Keratinocyte (primary cell): ENCODE results near the gene ANKRD55. TPM values are rescaled to one million over a fixed set of nuclear protein-coding genes. Genes with fewer than 3 reads are reported as not detected.

Experiments used
- DNase-seq: peaks from one replicate; pipeline ENCODE4 v3.0.0-alpha.2; 2011; ENCODE audit warnings: low read depth, missing footprints, low spot score
- FAIRE-seq: peaks from 2 replicates; lab custom pipeline; 2011; peaks lifted over from hg19 to GRCh38; lab: Jason Lieb, UNC
- H2AFZ ChIP-seq: 2 replicates; pipeline ENCODE4 v1.6.0; 2012; ENCODE audit warnings: low read length, control low read depth, inconsistent platforms; ENCODE audit not compliant: control insufficient read depth
- H3K27ac ChIP-seq: 2 replicates; pipeline ENCODE4 v1.5.1; 2011; ENCODE audit warnings: low read length; ENCODE audit not compliant: control insufficient read depth, insufficient read depth
- H3K27me3 ChIP-seq: 3 replicates; pipeline ENCODE4 v1.6.0; 2011; ENCODE audit warnings: low read length; ENCODE audit not compliant: control insufficient read depth, insufficient read depth; ENCODE audit errors: extremely low read depth
- H3K36me3 ChIP-seq, 2 experiments: 2 replicates in 1 of 2; 3 replicates in 1 of 2; pipeline ENCODE4 v1.5.1; 2011; ENCODE audit warnings: low read length in 2 of 2, mild to moderate bottlenecking in 1 of 2; ENCODE audit not compliant: control insufficient read depth in 2 of 2, insufficient read depth in 2 of 2; ENCODE audit errors: extremely low read depth in 1 of 2
- H3K4me1 ChIP-seq: 3 replicates; pipeline ENCODE4 v1.5.1; 2011; ENCODE audit warnings: low read length; ENCODE audit not compliant: control insufficient read depth, insufficient read depth; ENCODE audit errors: extremely low read depth
- H3K4me2 ChIP-seq: 3 replicates; pipeline ENCODE4 v1.6.0; 2011; ENCODE audit warnings: low read depth, low read length; ENCODE audit not compliant: control insufficient read depth, insufficient read depth; ENCODE audit errors: extremely low read depth
- H3K4me3 ChIP-seq, 3 experiments: fragments of 200-600 bp in 1 of 3; sonication (generic) in 1 of 3; 2 replicates in 2 of 3; 3 replicates in 1 of 3; pipeline ENCODE4 v1.5.1; 2011 to 2016; ENCODE audit warnings: low read length in 3 of 3, mild to moderate bottlenecking in 3 of 3, control low read depth in 2 of 3, inconsistent platforms in 1 of 3, low read depth in 1 of 3, mixed read lengths in 1 of 3, mixed run types in 1 of 3, moderate library complexity in 1 of 3; ENCODE audit not compliant: control insufficient read depth in 2 of 3, insufficient read depth in 2 of 3; ENCODE audit errors: extremely low read depth in 1 of 3
- H3K79me2 ChIP-seq: 2 replicates; pipeline ENCODE4 v1.6.0; 2012; ENCODE audit warnings: low read length; ENCODE audit not compliant: control insufficient read depth, insufficient read depth
- H3K9ac ChIP-seq: 3 replicates; pipeline ENCODE4 v1.6.0; 2011; ENCODE audit warnings: low read length; ENCODE audit not compliant: control insufficient read depth, insufficient read depth; ENCODE audit errors: extremely low read depth
- H3K9me1 ChIP-seq: 3 replicates; pipeline ENCODE4 v1.6.0; 2011; ENCODE audit warnings: low read length; ENCODE audit not compliant: control insufficient read depth, insufficient read depth; ENCODE audit errors: extremely low read depth
- H3K9me3 ChIP-seq: 2 replicates; pipeline ENCODE4 v1.5.1; 2012; ENCODE audit warnings: low read depth, low read length; ENCODE audit not compliant: control insufficient read depth
- H4K20me1 ChIP-seq: 3 replicates; pipeline ENCODE4 v1.6.0; 2011; ENCODE audit warnings: low read length; ENCODE audit not compliant: control insufficient read depth, insufficient read depth; ENCODE audit errors: extremely low read depth
- EZH2 ChIP-seq: IDR thresholded peaks from one replicate; pipeline ENCODE4 v1.6.1; 2012; ENCODE audit warnings: inconsistent platforms, mild to moderate bottlenecking, low read length, moderate library complexity
- dilution Hi-C: fragments of 300-500 bp; cut with MboI; formaldehyde crosslinking; loops from one replicate; pipeline ENCODE4 v1.7.0; 2020; ENCODE audit warnings: low sequenced_read_pairs; ENCODE audit not compliant: extremely low pct_ligation_motif_present
- polyA plus RNA-seq, 5 experiments: library from polyadenylated mRNA; depleted of rRNA in 3 of 5; stranded (reverse) in 3 of 5; stranded (forward) in 1 of 5; unstranded in 1 of 5; fragments of >200 nt; gene quantifications; 1 replicate in 1 of 5; 2 replicates in 3 of 5; 3 replicates in 1 of 5; pipeline versions ENCODE4 v1.2.1 to v1.2.3, GENCODE V29; 2011 to 2012; ENCODE audit warnings: missing spikeins in 2 of 5, low read depth in 1 of 5, low replicate concordance in 1 of 5
- TF ChIP-seq, protein P1 (sequence below), 3 experiments: IDR thresholded peaks in 1 of 3; conservative IDR thresholded peaks in 1 of 3; optimal IDR thresholded peaks in 1 of 3; 2 replicates in 2 of 3; 3 replicates in 1 of 3; pipeline versions ENCODE3 to v1.5.1; 2011; ENCODE audit warnings: low read length in 3 of 3, mild to moderate bottlenecking in 3 of 3, moderate library complexity in 2 of 3, control low read depth in 1 of 3, inconsistent platforms in 1 of 3; ENCODE audit not compliant: insufficient read depth in 2 of 3; ENCODE audit errors: extremely low read depth in 1 of 3

Gene ANKRD55
- polyA plus RNA-seq, 1 donor (not counting 4 experiments of a cell fraction or from before 2014, with no cell fraction given) = not detected

DNA sequence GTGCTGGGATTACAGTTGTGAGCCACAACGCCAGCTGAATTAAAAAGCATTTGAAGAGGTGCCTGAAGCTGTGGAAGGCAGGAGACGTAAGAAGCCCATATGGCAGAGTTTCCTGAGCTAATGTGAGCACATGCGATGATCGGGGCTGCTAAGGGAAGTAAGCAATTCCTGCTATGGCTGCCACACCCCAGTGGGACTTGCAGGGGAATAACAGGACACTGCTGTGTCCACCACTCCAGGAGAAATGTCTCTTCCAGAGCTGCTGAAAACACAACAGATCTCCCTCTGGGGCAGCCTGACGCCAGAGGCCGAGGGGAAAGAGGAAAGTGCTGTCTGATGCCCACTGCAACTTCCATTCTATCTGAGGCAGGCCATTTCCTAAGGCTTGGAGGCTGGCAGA is 46.2 kb upstream of the ANKRD55 start:
- Histone ChIP-seq H3K36me3 (no peaks in the 10 kb centered on the region), H4K20me1 (no peaks in the 10 kb centered on the region), H3K27me3 (no peaks in the 10 kb centered on the region), H3K27ac (no peak overlapping the region), H3K4me2 (no peak overlapping the region), H3K4me3 (no peak overlapping the region), H2AFZ (no peak overlapping the region), H3K9me1 (no peaks in the 10 kb centered on the region), H3K4me1 (peaks cover 10% of the 10 kb centered on the region), H3K9me3 (no peaks in the 10 kb centered on the region), H3K9ac (no peak overlapping the region), H3K79me2 (no peaks in the 10 kb centered on the region)
- FAIRE-seq = no peak
- TF ChIP-seq EZH2 = no peak
- TF ChIP-seq, protein P1, sequence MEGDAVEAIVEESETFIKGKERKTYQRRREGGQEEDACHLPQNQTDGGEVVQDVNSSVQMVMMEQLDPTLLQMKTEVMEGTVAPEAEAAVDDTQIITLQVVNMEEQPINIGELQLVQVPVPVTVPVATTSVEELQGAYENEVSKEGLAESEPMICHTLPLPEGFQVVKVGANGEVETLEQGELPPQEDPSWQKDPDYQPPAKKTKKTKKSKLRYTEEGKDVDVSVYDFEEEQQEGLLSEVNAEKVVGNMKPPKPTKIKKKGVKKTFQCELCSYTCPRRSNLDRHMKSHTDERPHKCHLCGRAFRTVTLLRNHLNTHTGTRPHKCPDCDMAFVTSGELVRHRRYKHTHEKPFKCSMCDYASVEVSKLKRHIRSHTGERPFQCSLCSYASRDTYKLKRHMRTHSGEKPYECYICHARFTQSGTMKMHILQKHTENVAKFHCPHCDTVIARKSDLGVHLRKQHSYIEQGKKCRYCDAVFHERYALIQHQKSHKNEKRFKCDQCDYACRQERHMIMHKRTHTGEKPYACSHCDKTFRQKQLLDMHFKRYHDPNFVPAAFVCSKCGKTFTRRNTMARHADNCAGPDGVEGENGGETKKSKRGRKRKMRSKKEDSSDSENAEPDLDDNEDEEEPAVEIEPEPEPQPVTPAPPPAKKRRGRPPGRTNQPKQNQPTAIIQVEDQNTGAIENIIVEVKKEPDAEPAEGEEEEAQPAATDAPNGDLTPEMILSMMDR (optimal IDR thresholded peaks at IDR 0.05 in 1 of 3, IDR thresholded peaks at IDR 0.05 in 1 of 3, conservative IDR thresholded peaks at IDR 0.05 in 1 of 3; ENCODE audit: extremely low read depth in 1 of 3, insufficient read depth in 2 of 3, low read length in 3 of 3) = no peak
- dilution Hi-C loops = loop anchor here (10.0 kb wide), 1 partner anchor 566 kb away; no protein-coding TSS in a partner anchor
- no peak for DNase-seq

DNA sequence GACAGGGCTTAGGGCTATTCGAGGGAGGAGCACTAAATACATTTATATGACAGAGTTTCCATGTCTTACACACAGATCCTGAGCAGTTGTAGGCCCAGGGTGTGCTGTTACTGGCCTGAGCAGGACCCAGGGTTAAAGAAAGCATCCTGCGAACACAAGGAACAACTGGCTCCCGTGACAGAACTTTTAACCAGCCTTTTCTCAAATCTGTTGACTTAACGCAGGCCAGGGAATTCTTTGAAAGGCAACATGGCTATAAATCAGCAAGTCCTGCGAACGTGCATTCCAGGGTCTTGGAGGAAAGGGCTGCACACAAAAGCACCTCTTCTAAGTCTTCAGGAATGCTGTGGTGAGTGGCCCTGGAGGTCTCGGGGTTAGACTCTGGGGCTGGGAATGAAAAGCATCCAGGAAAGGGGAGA is 45.2 kb upstream of the ANKRD55 start:
- Histone ChIP-seq H3K9ac (no peak overlapping the region), H3K4me2 (no peak overlapping the region), H3K9me1 (no peaks in the 10 kb centered on the region), H3K36me3 (no peaks in the 10 kb centered on the region), H2AFZ (no peak overlapping the region), H4K20me1 (no peaks in the 10 kb centered on the region), H3K27me3 (no peaks in the 10 kb centered on the region), H3K9me3 (no peaks in the 10 kb centered on the region), H3K79me2 (no peaks in the 10 kb centered on the region), H3K4me3 (no peak overlapping the region), H3K27ac (no peak overlapping the region), H3K4me1 (peaks cover 10% of the 10 kb centered on the region)
- DNase-seq (no peak), FAIRE-seq (no peak)
- no peak for TF ChIP-seq EZH2
- TF ChIP-seq, protein P1 (optimal IDR thresholded peaks at IDR 0.05 in 1 of 3, IDR thresholded peaks at IDR 0.05 in 1 of 3, conservative IDR thresholded peaks at IDR 0.05 in 1 of 3; ENCODE audit: extremely low read depth in 1 of 3, insufficient read depth in 2 of 3, low read length in 3 of 3) = no peak
- dilution Hi-C loops = loop anchor here (10.0 kb wide), 1 partner anchor 566 kb away; no protein-coding TSS in a partner anchor
